Adipose tissue (tissue), 3 donors: Measurements from ENCODE around the gene NSUN2. TPM values are rescaled to one million over a fixed set of nuclear protein-coding genes. Genes with fewer than 3 reads are reported as not detected.
A peak's percentile ranks its signal among the peaks of the same experiment; 100 is the strongest.
"Not testable (repeated sequence)": the region's sequence is repeated elsewhere in the genome, so short reads cannot be mapped to it uniquely, and the experiment has no call there.

Source experiments
- H3K27ac ChIP-seq: one replicate; pipeline ENCODE4 v1.5.1; 2013; ENCODE audit warnings: low read depth, low read length
- WGBS, 3 donors: extraction: QIAGEN DNeasy Blood & Tissue Kit; methylation state at CpG; one replicate each; pipeline ENCODE4 v1.1.7; 2013; 5-methylcytosine and 5-hydroxymethylcytosine counted together
- polyA plus RNA-seq, 3 donors: library from polyadenylated mRNA; stranded (reverse); fragments of 200-250 nt; gene quantifications; one replicate each; pipeline ENCODE4 v1.2.3, GENCODE V29; 2013
- donor health status: healthy with polysubstance abuse.
- donor health status: Bipolar disorder and iron deficiency.
- donor health status: healthy.

NSUN2 gene
- polyA plus RNA-seq, 3 donors, result 19.1 to 42.5 (median 26.0) TPM

DNA sequence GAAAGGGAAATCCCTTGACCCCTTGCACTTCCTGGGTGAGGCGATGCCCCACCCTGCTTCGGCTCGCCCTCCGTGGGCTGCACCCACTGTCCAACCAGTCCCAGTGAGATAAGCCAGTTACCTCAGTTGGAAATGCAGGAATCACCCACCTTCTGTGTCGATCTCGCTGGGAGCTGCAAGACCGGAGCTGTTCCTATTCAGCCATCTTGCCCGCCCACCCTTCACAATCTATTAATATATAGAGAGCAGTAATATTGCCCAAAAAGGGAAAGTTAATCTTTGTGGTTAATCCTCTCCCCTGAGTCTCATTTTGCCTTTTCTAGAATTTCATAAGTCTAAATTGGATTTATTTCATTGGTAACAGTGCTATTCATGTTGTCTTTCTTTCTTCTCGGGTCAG lies 16.8 kb upstream of the NSUN2 start:
- no peak overlapping the region for H3K27ac ChIP-seq
- WGBS, 3 donors, result 92 to 99% (median 97%) methylated on average over 9 of the region's 9 CpGs

- no peak overlapping the region for H3K27ac ChIP-seq
- WGBS, 3 donors, result 58 to 73% (median 72%) methylated on average over 10 of the region's 10 CpGs
Observed at GRCh38 chr5:6649186-6649585, 16.3 kb upstream of the NSUN2 start.

- H3K27ac ChIP-seq, result not testable (repeated sequence)
- WGBS, 3 donors, result 72 to 93% (median 75%) methylated on average over 11 of the region's 11 CpGs
Observed at GRCh38 chr5:6645571-6646362, 12.9 kb upstream of the NSUN2 start.

DNA sequence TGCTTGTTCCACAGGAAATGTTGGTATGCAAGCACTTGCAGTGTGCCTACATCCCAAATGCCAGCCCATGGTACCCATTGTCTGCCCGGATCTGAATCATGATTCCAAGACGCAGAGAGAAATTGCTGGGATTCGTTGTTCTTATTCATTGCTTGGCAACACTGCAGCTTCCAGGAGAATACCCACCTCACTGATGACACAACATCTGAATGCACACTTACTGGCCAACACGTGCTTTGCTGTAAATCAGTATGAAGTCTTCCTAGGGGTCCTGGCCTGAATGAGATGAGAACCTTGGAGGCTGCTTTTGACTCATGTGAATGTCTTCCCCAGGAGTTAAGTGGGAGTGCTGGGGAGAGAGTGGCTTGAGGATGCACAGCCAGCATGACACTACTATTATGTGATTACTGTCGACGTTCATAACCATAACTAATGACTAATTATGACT lies 12.0 kb upstream of the NSUN2 start:
- 92 to 96% (median 95%) methylated on average over 6 of the region's 6 CpGs for WGBS, 3 donors
- no peak overlapping the region for H3K27ac ChIP-seq

DNA sequence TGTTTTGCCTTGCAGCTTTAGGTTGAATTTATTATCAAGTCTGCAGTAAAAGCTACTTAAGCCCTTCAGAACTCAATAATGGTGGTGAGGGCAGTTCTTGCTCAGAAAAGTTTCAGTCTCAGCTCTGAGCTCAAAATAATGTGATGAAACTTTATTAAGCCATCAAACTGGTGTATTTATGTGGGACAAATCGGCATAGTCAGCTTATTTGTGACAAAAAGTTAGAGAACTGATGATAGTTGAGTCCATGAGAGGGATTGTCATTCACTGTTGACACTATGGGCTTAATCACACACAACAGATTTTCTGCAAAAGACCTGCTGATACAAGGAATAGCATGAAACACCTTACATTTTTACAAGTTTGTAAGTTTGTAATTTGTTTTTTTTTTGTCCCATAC lies 9.8 kb upstream of the NSUN2 start:
- 66 to 89% (median 88%) methylated on average over 1 of the region's 1 CpG for WGBS, 3 donors
- H3K27ac ChIP-seq, result no peak overlapping the region

- H3K27ac ChIP-seq, result no peak overlapping the region
- WGBS, 3 donors, result 64 to 81% (median 77%) methylated on average over 4 of the region's 4 CpGs
Observed at GRCh38 chr5:6638236-6638635, 5.4 kb upstream of the NSUN2 start.

DNA sequence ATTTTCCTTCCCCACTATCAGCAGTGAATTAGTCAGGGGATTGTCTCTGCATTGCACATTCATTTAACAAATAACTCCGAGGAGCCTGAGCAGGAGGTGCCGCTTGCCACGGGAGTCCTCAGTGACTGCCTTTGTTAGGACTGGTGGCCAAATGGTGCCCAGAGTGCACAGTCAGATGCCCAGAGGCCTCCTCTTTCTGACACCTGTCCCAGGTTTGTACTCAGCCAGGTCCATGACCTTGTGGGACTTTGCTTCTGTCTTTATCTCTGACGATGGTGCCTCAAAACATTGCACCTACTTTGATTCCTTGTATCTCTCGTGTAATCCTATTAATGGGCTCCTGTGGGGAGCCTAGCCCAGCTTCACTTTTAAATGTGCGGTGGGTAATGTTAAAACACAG lies 4.7 kb upstream of the NSUN2 start:
- 79 to 93% (median 89%) methylated on average over 6 of the region's 6 CpGs for WGBS, 3 donors
- no peak overlapping the region for H3K27ac ChIP-seq

GRCh38 chr5:6637022-6637421 lies 4.2 kb upstream of the NSUN2 start:
- no peak overlapping the region for H3K27ac ChIP-seq
- 89 to 96% (median 92%) methylated on average over 10 of the region's 10 CpGs for WGBS, 3 donors

GRCh38 chr5:6636293-6636692 lies 3.4 kb upstream of the NSUN2 start:
- 55 to 89% (median 85%) methylated on average over 5 of the region's 5 CpGs for WGBS, 3 donors
- H3K27ac ChIP-seq, result no peak overlapping the region

DNA sequence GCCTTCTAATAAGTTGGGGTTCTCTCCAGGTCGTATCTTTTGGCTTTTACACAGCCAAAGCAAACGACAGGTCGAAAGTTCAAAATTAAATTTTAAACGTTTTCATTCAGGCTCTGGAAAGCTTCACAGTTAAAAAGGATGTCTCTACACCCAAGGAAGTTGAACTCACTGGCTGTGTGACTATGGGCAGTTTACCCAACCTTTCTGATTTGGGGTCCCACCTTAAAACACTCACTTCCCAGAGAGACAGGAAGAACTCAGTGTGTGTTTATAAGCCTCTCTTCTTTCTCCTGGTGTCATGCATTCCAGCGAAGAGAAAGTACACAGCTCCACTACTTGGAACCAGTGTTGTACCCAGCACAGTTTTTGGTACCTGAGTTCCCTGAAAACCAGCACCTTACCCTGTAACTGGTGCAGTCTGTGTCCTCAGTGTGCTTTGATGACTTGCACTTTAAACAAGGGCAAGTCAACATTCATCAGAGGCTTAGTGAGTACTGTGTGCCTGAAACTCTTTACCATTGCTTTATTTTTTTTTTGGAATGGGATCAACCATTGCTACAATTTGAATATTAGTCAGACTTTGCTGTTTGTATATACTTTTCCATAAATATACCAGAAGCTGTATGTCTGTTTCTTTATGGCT lies 2.1 kb upstream of the NSUN2 start:
- 66 to 83% (median 75%) methylated on average over 5 of the region's 5 CpGs for WGBS, 3 donors

DNA sequence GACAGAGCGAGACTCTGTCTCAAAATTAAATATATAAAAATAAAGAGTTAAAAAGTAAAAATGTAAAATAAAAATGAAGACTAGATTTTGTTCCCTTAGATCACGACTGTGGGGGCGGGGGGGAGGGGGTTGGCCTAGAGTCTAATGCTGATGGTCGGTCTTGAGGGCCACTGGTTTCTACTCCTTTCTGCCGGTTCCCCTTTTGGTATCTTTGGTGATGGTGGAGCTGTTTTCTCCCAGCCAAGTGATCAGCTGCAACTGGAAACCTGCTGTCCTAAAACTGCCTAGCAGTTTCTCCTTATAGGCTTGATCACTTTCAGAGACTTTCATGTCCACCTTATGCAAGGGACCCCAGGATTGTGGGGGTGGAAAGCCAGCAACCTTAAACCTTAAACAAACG lies 1.5 kb upstream of the NSUN2 start:
- WGBS, 3 donors, result 21% methylated on average over 6 of the region's 6 CpGs
- H3K27ac ChIP-seq, result no peak overlapping the region

More for the DNA sequence above, 2.1 kb upstream of the NSUN2 start:
- no peak overlapping the region for H3K27ac ChIP-seq

GRCh38 chr5:6633469-6634245 lies 813 bp upstream of the NSUN2 start:
- WGBS, 3 donors, result 0 to 1% (median 0%) methylated on average over 52 to 75 of the region's 75 CpGs

DNA sequence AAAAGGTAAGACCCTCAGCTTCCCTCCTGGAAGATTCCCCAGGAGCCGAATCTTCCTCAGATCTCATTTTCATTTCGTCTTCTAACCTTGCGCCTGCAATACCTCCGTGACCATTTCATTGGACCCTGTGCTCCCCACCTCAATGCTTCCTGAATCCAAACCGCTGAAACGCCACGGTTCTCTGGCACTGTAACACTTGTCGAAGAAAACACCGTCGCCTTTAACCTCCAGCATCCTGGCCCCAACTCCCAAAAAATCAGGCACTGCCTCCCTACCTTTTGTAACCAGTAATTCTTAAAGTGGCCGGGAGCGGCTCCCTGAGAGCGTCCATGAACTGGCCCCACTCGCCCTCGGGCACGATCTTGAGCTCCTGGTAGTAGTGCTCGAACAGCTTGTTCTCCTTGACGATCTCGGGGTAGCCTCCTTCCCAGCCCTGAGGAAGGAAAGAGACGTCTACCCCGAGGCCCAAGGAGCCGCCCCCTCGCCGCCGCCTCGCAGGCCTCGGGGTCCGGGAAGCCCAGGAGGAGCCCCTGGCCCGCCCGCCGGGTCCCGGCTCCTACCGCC lies 438 bp downstream of the NSUN2 start:
- 0 to 1% (median 1%) methylated on average over 32 to 33 of the region's 33 CpGs for WGBS, 3 donors
- peak overlapping the region; percentile 87 for H3K27ac ChIP-seq

More at GRCh38 chr5:6633469-6634245, 813 bp upstream of the NSUN2 start:
- H3K27ac ChIP-seq, result no peak overlapping the region

GRCh38 chr5:6631441-6631840 lies 1.4 kb downstream of the NSUN2 start:
- no peak overlapping the region for H3K27ac ChIP-seq
- WGBS, 3 donors, result 88 to 95% (median 91%) methylated on average over 4 of the region's 4 CpGs

- 89 to 91% (median 89%) methylated on average over 10 of the region's 10 CpGs for WGBS, 3 donors
Observed at GRCh38 chr5:6626508-6626907, 6.3 kb downstream of the NSUN2 start.

DNA sequence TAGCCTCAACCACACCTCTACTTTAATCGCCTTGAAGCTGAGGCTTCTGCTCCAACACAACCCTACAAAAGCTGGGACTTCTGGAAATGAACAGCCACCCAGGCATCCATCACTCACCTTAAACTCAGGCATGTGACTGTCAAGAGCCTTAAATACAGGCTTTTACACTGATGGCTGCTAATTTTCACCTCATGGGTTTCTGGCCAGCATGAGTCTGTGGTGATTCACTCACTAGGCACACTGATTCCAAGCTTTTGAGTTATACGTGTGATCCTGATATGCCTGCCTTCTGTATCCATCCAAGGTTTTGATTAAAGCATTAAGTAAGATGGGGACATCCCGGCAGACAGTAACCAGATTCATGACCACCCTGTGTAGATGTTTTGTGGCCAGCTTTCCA lies 8.9 kb downstream of the NSUN2 start:
- 82 to 99% (median 96%) methylated on average over 3 of the region's 3 CpGs for WGBS, 3 donors
- H3K27ac ChIP-seq, result no peak overlapping the region

More at GRCh38 chr5:6626508-6626907, 6.3 kb downstream of the NSUN2 start:
- no peak overlapping the region for H3K27ac ChIP-seq

GRCh38 chr5:6623228-6623627 lies 9.6 kb downstream of the NSUN2 start:
- WGBS, 3 donors, result 83 to 93% (median 83%) methylated on average over 4 of the region's 4 CpGs
- H3K27ac ChIP-seq, result no peak overlapping the region

GRCh38 chr5:6616632-6617031 lies 16.2 kb downstream of the NSUN2 start:
- H3K27ac ChIP-seq, result no peak overlapping the region
- WGBS, 3 donors, result 85 to 91% (median 86%) methylated on average over 6 of the region's 6 CpGs
